ENCODE data around the gene CCDC81.

The CCDC81 gene

DNA sequence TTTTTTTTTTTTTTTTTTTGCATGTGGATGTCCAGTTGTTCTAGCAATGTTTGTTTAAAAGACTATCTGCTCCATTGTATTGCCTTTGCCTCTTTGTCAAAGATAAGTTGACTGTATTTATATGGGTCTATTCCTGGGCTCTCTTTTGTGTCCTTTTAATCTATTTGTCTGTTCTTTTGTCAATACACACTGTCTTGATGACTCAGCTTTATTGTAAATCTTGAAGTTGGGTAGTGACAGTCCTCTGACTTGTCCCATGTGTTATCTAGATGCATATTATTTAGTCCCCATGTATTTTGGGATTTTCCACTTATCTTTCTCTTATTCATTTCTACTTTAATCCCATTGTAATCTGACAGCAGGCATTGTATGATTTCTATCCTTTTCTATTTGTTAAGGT lies 3.3 kb downstream of the CCDC81 start:
- Histone ChIP-seq H3K4me2 (no peak overlapping the region), H3K36me3 (ENCODE audit: insufficient read depth) (no peaks in the 10 kb centered on the region), H3K4me1 (ENCODE audit: low read depth, poor library complexity, severe bottlenecking) (no peaks in the 10 kb centered on the region), H3K27me3 (ENCODE audit: insufficient read depth, low read depth) (no peaks in the 10 kb centered on the region), H2AFZ (ENCODE audit: low read depth) (no peak overlapping the region), H4K20me1 (ENCODE audit: insufficient read depth) (no peaks in the 10 kb centered on the region), H3K79me2 (ENCODE audit: insufficient read depth, low read depth) (no peaks in the 10 kb centered on the region), H3K27ac (no peak overlapping the region), H3K4me3 (IDR thresholded peaks at IDR 0.05; ENCODE audit: insufficient read depth, low read depth, low read length) (no peak overlapping the region), H3K9ac (no peak overlapping the region)
- TF ChIP-seq, protein P1, sequence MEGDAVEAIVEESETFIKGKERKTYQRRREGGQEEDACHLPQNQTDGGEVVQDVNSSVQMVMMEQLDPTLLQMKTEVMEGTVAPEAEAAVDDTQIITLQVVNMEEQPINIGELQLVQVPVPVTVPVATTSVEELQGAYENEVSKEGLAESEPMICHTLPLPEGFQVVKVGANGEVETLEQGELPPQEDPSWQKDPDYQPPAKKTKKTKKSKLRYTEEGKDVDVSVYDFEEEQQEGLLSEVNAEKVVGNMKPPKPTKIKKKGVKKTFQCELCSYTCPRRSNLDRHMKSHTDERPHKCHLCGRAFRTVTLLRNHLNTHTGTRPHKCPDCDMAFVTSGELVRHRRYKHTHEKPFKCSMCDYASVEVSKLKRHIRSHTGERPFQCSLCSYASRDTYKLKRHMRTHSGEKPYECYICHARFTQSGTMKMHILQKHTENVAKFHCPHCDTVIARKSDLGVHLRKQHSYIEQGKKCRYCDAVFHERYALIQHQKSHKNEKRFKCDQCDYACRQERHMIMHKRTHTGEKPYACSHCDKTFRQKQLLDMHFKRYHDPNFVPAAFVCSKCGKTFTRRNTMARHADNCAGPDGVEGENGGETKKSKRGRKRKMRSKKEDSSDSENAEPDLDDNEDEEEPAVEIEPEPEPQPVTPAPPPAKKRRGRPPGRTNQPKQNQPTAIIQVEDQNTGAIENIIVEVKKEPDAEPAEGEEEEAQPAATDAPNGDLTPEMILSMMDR (conservative IDR thresholded peaks at IDR 0.05; ENCODE audit: low read depth, low read length): no peak

DNA sequence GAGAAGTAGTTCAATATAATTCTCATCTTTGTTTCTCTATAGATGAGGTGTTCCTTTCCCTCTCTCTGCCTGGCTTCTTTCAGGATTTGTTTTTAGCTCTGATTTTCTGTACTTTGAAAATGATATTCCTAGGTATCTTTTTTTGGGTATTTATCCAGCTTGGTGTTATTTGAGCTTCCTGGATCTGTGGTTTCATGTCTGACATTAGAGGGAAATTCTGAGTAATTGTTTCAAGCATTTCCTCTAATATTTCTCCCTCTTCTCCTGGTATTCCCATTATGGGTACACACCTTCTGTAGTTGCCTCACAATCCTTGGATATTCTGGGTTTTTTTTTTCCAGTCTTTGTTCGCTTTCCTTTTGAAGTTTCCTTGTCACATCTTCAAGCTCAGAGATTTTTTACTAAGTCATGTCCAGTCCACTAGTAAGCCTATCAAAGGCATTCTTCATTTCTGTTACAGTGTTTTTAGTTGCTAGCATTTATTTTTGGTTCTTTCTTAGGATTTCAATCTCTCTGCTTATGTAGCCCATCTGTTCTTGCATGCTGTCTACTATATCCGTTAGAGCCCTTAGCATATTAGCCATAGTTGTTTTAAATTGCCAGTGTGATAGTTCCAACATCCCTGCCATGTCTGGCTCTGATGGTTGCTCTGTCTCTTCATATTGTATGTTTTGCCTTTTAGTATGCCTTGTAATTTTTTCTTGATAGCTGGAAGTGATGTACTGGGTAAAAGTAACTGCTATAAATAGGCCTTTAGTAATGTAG lies 5.8 kb downstream of the CCDC81 start:
- Histone ChIP-seq H3K4me2 (no peak overlapping the region), H3K27ac (no peak overlapping the region), H3K27me3 (ENCODE audit: insufficient read depth, low read depth) (no peaks in the 10 kb centered on the region), H3K4me1 (ENCODE audit: low read depth, poor library complexity, severe bottlenecking) (no peaks in the 10 kb centered on the region), H3K36me3 (ENCODE audit: insufficient read depth) (no peaks in the 10 kb centered on the region), H4K20me1 (ENCODE audit: insufficient read depth) (no peaks in the 10 kb centered on the region), H3K9ac (no peak overlapping the region), H2AFZ (ENCODE audit: low read depth) (no peak overlapping the region), H3K4me3 (IDR thresholded peaks at IDR 0.05; ENCODE audit: insufficient read depth, low read depth, low read length) (no peak overlapping the region), H3K79me2 (ENCODE audit: insufficient read depth, low read depth) (no peaks in the 10 kb centered on the region)
- TF ChIP-seq, protein P1 (conservative IDR thresholded peaks at IDR 0.05; ENCODE audit: low read depth, low read length): no peak

DNA sequence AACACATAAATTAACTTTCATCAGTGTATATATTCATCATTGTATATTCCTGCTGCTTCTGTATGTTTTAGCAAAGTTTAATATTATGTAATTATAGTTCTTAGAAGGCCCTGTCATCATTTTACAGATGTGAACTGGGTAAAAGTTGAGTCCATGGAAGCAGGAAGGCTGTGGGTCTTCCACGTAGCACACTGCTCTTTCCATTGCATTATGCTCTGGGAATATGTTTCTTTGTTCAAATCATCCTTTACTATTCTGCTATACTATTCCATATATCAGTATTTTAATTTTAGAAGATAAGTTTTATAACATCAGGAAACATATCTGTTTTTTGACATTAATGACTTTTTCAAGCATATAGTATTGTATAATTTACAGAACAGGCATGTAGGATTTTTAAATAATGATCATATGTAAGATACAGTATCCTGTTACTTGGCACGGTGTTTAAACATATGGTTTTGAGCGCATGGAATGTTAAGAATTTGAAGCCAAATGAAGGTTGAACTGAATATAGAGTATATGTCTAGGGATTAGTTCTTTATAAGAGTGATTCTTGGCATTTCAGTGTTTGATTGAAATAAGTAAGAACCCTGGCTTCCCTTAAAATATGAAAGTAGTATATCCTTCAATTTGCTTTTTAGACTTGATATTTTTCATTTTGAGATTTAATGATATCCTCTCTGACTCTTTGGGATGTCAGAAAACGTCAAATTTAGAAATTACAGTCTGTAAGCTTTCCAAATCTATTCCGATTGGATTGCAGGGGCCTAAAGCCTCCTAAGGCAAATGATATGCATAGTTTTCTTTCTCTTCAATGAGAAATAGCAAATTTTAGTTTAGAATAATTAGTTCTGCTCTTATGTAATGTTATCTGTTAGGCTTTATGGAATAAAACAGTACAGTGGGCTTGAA lies 8.6 kb downstream of the CCDC81 start:
- Histone ChIP-seq H3K27ac (no peak overlapping the region), H3K4me3 (IDR thresholded peaks at IDR 0.05; ENCODE audit: insufficient read depth, low read depth, low read length) (no peak overlapping the region), H3K36me3 (ENCODE audit: insufficient read depth) (no peaks in the 10 kb centered on the region), H3K4me2 (no peak overlapping the region), H2AFZ (ENCODE audit: low read depth) (no peak overlapping the region), H3K79me2 (ENCODE audit: insufficient read depth, low read depth) (no peaks in the 10 kb centered on the region), H3K9ac (no peak overlapping the region), H3K4me1 (ENCODE audit: low read depth, poor library complexity, severe bottlenecking) (no peaks in the 10 kb centered on the region), H4K20me1 (ENCODE audit: insufficient read depth) (no peaks in the 10 kb centered on the region), H3K27me3 (ENCODE audit: insufficient read depth, low read depth) (no peaks in the 10 kb centered on the region)
- TF ChIP-seq, protein P1 (conservative IDR thresholded peaks at IDR 0.05; ENCODE audit: low read depth, low read length): no peak

DNA sequence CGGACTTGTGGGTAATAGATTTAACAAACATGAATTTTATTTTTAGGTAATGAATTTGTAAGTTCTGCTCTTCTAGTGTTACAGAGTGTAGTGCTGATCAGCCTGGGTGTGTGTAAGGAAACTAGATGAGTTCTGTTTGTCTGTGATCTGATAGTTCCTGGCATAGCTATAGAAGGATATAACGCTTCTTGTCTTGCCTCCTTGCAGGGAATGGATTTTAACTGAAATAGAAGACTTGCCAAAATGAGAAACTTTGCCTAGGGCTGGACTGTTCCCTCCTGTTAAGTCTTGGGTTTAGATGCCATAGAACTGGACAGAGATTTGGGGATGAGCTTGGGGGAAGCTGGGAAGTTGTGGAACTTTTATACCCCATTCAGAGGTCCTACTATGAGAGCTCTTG lies 11.6 kb downstream of the CCDC81 start:
- H3K4me2 ChIP-seq: no peak overlapping the region
- no peaks in the 10 kb centered on the region for H4K20me1 ChIP-seq (ENCODE audit: insufficient read depth)
- no peak overlapping the region for H3K9ac ChIP-seq
- H2AFZ ChIP-seq (ENCODE audit: low read depth): no peak overlapping the region
- no peaks in the 10 kb centered on the region for H3K4me1 ChIP-seq (ENCODE audit: low read depth, poor library complexity, severe bottlenecking)
- H3K27ac ChIP-seq: no peak overlapping the region
- no peaks in the 10 kb centered on the region for H3K27me3 ChIP-seq (ENCODE audit: insufficient read depth, low read depth)
- no peaks in the 10 kb centered on the region for H3K36me3 ChIP-seq (ENCODE audit: insufficient read depth)
- TF ChIP-seq, protein P1 (conservative IDR thresholded peaks at IDR 0.05; ENCODE audit: low read depth, low read length): no peak
- no peaks in the 10 kb centered on the region for H3K79me2 ChIP-seq (ENCODE audit: insufficient read depth, low read depth)
- no peak overlapping the region for H3K4me3 ChIP-seq (IDR thresholded peaks at IDR 0.05; ENCODE audit: insufficient read depth, low read depth, low read length)
